HuH-7 (cell line): Measurements from ENCODE around the gene ABCA5.

ENCODE experiments used
- DNase-seq: peaks from one replicate; pipeline ENCODE4 v3.0.0; 2011; ENCODE audit warnings: low spot score

ABCA5 gene

DNA sequence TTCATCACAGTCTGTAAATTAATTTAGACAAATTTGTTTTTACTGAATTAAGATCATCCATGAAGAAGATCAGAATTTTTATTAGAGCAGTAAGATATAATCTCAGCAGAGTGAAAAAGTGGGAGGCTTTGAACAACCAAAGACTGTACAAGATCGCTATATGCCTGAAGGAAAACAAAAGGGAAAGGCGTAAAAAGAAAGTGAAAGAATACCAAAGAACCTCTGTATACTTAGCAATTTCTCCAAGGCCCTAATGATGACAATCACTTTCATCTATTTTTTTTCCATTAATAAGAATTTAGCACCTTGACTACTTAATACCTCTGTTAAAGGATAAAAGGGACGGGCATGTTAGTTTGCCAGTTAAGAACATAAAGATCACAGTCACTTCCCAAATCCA is 59.7 kb downstream of the ABCA5 start:
- no peak for DNase-seq

GRCh38 chr17:69265873-69266272 is 61.1 kb downstream of the ABCA5 start:
- no peak for DNase-seq

DNA sequence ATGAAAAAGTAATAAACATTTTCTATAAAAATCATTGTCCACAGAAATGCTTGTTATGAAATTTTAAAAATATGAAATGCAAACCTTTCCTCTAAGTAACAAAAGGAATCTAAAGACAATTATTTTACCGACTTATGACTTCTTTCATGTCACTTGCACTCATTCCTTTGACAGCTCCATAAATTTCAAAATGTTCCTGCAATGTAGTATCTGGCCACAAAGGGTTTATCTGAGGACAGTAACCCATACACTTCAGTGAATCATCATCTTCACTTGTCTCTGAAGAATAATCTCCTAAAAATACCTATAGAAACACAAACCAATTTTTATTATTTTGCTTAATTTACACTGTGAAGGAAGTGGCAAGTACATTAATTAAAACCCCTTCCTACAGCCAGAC is 72.7 kb downstream of the ABCA5 start:
- DNase-seq = no peak

- DNase-seq = no peak
Observed at GRCh38 chr17:69250641-69251040, 76.3 kb downstream of the ABCA5 start.

- DNase-seq = no peak
Observed at GRCh38 chr17:69246726-69247375, 80.1 kb downstream of the ABCA5 start.

DNA sequence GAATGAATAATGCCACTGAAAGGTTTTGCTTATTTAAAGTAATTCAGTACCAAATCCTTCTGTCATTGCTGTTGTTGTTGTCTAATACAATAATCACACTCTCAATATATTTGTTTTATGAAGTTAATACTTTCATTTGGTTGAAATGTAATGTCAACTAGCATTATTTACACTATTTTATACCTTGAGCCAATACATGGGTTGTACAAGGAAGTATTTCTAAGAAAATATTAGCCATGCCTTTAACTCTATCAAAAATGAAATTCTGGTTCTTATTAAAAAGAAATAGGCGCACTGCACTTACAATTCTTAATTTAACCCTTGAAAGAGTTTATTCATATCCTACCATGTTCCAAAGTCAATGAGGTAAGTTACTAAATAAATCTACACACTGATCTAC is 80.7 kb downstream of the ABCA5 start:
- no peak for DNase-seq

- DNase-seq = no peak
Observed at GRCh38 chr17:69245617-69246016, 81.3 kb downstream of the ABCA5 start.

GRCh38 chr17:69239611-69240600 is 87.0 kb downstream of the ABCA5 start:
- DNase-seq = no peak

- no peak for DNase-seq
Observed at GRCh38 chr17:69236946-69237345, 90.0 kb downstream of the ABCA5 start.

GRCh38 chr17:69236464-69236863 is 90.5 kb downstream of the ABCA5 start:
- DNase-seq = no peak

GRCh38 chr17:69235338-69236058 is 91.4 kb downstream of the ABCA5 start:
- peak; percentile 63 for DNase-seq

- no peak for DNase-seq
Observed at GRCh38 chr17:69232650-69233049, 94.3 kb downstream of the ABCA5 start.

DNA sequence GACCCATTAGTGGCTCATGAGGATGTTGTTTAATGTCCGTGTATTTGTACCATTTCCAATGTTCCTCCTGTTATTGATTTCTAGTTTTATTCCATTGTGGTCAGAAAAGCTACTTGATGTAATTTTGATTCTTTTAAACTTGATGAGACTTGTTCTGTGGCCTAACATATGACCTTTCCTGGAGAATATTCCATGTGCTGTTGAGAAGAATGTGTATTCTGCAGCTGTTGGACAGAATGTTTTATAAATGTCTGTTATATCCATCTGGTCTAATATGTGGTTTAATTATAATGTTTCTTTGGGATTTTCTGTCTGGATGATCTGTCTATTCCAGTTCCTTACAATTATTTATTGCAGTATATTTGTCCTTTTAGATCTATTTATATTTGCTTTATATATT is 95.4 kb downstream of the ABCA5 start:
- DNase-seq = no peak

GRCh38 chr17:69230939-69231338 is 96.0 kb downstream of the ABCA5 start:
- DNase-seq = no peak

DNA sequence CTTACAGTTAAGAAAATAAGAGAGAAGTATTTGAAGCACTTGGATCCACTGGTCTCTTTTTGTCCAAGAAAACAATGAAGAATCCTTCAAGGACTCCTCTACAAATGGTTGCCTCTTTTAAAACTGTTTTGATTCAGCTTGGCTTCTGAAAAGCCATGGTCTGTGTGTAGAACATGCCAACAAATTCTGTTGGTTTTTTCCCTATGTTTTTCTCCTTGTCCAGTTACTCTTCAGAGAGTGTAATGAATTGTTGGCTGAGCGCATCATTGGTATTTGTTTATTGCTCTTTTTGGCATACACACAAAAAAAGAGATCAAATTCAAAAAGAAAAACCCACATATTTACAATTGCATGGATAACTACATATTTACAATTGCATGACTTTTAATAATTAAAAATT is 98.4 kb downstream of the ABCA5 start, which contains the start of gene ABCA10:
ABCA10 (minus strand) TSS at position 249 of the 400 bp plus-strand sequence. CDS start 3,466 bp downstream, outside the sequence.
- no peak for DNase-seq

DNA sequence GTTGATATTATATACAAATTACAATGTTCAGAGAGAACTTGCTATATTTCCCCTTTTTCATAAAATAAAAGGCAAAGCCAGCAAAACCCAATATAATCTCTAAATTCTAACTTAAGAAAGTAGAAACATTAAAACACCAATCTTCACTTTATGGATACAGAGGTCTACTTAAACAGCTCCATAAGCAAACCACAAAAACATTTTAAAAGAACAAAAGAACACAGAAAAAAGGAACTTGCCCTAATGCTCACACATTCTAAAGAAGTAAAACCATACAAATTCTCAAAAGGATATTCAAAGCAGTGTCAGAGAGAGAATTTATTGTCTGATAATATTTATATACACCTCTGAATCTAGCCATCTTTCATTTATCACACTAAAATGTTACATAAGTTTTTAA is 98.9 kb downstream of the ABCA5 start:
- no peak for DNase-seq

- no peak for DNase-seq
Observed at GRCh38 chr17:69227541-69227940, 99.4 kb downstream of the ABCA5 start.

DNA sequence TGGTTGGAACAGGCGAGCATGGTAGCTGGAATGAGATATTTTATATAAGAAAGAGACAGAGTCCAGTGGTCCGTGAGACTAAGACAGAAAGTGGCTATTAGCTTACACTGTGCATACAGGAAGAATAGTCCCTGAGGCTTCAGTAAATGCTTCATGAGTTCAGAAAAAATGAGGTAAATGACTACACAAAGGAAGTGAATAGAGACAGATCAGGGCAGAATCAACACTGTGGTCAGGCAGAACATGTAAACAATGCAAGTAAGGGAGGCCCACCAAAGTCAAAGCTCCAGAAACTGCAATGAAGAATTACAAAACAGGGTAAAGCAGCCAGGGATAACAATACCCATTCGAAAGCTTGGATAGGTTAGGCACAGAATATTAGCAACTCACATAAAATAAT is 103.1 kb downstream of the ABCA5 start:
- no peak for DNase-seq

- DNase-seq = no peak
Observed at GRCh38 chr17:69222707-69223258, 104.2 kb downstream of the ABCA5 start.

- peak; percentile 37 for DNase-seq
Observed at GRCh38 chr17:69220098-69220497, 106.8 kb downstream of the ABCA5 start.

DNA sequence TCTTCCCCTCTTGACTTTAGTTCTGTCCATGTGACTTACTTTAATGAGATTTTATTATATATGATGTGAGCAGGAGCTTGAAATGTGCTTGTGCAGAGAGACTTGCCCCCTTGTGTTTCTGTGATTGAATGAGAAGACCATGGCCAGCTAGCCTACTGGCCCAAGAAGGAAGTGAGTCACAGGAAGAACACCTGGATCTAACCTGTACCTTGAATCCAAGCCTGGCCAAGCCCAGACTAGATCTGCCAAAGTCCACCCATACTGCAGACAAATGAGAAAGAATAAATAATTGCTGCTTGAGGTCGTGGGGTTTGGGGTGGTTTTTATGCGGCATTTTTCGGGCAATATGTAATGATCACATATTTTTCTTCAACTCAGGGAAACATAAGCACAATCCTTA is 107.9 kb downstream of the ABCA5 start:
- DNase-seq = no peak
